Caco-2 (cell line): ENCODE measurements around the gene NKD1. TPM values are rescaled to one million over a fixed set of nuclear protein-coding genes. Genes with fewer than 3 reads are reported as not detected.

ENCODE experiments used
- BruUV-seq: library from RNA; stranded (reverse); fragments of 400-500 nt; replicated peaks from 2 replicates; lab custom pipeline; 2021; lab: Mats Ljungman, UMichigan
- CTCF ChIA-PET: fragments of 300-600 bp; sonication (Branson Sonifier 250); formaldehyde crosslinking; loops from one replicate; lab custom pipeline; 2022; ENCODE audit warnings: antibody characterized with exemption; lab: Charles Lee
- POLR2A ChIA-PET: fragments of 300-600 bp; sonication (Branson Sonifier 250); formaldehyde crosslinking; loops from one replicate; lab custom pipeline; 2022; ENCODE audit warnings: antibody characterized with exemption; lab: Charles Lee
- DNase-seq, 2 experiments: peaks; one replicate each; pipeline versions ENCODE4 v3.0.0 to v3.0.0-alpha.2; 2020 to 2022
- H3K27me3 ChIP-seq: replicated peaks from 2 replicates; pipeline ENCODE4 v1.6.0; 2011; ENCODE audit warnings: low read length; ENCODE audit not compliant: control insufficient read depth, insufficient read depth
- H3K36me3 ChIP-seq: 2 replicates; pipeline ENCODE4 v1.5.1; 2011; ENCODE audit warnings: low read length; ENCODE audit not compliant: control insufficient read depth, insufficient read depth
- H3K4me1 ChIP-seq: fragments of 250-450 bp; sonication (Bioruptor Pico); 2 replicates; pipeline ENCODE4 v1.5.1; 2020; ENCODE audit warnings: mild to moderate bottlenecking
- H3K4me3 ChIP-seq: 2 replicates; pipeline ENCODE4 v1.5.1; 2011; ENCODE audit warnings: low read depth, mild to moderate bottlenecking, control low read depth, low read length
- H3K9me3 ChIP-seq: fragments of 250-450 bp; sonication (Bioruptor Pico); 2 replicates; pipeline ENCODE4 v1.5.1; 2020; ENCODE audit warnings: mild to moderate bottlenecking, moderate library complexity
- H3K27ac Mint-ChIP-seq: one replicate; pipeline ENCODE4 v1.8.0; 2022; ENCODE audit warnings: mixed read lengths; ENCODE audit not compliant: unreplicated experiment
- H3K27me3 Mint-ChIP-seq: one replicate; pipeline ENCODE4 v1.8.0; 2022; ENCODE audit warnings: mixed read lengths; ENCODE audit not compliant: insufficient read depth, unreplicated experiment
- H3K36me3 Mint-ChIP-seq: one replicate; pipeline ENCODE4 v1.8.0; 2022; ENCODE audit warnings: mild to moderate bottlenecking, mixed read lengths; ENCODE audit not compliant: insufficient read depth, unreplicated experiment
- H3K4me1 Mint-ChIP-seq: one replicate; pipeline ENCODE4 v1.8.0; 2022; ENCODE audit warnings: low read depth, mixed read lengths; ENCODE audit not compliant: unreplicated experiment
- H3K4me3 Mint-ChIP-seq: one replicate; pipeline ENCODE4 v1.8.0; 2022; ENCODE audit warnings: mild to moderate bottlenecking, moderate library complexity, mixed read lengths; ENCODE audit not compliant: unreplicated experiment
- H3K9me3 Mint-ChIP-seq: one replicate; pipeline ENCODE4 v1.8.0; 2022; ENCODE audit warnings: mixed read lengths; ENCODE audit not compliant: unreplicated experiment
- intact Hi-C: fragments of 100-400 bp; cut with micrococcal nuclease; formaldehyde crosslinking; loops from one replicate; pipeline ENCODE4 v1.10.0; 2022; ENCODE audit not compliant: unreplicated experiment
- total RNA-seq: library from RNA; stranded (reverse); gene quantifications from 2 replicates; pipeline ENCODE4 v1.2.3, GENCODE V29; 2022
- TF ChIP-seq, protein P1 (sequence below), 2 experiments: fragments of 200-600 bp in 1 of 2; IDR thresholded peaks; 1 replicate in 1 of 2; 2 replicates in 1 of 2; pipeline versions ENCODE4 v1.5.1 to v1.8.0; 2011 to 2022; ENCODE audit warnings: antibody characterized with exemption in 1 of 2, control low read depth in 1 of 2, inconsistent platforms in 1 of 2, low read depth in 1 of 2, low read length in 1 of 2, mild to moderate bottlenecking in 1 of 2, moderate library complexity in 1 of 2; ENCODE audit not compliant: insufficient read depth in 1 of 2, severe bottlenecking in 1 of 2, unreplicated experiment in 1 of 2

NKD1 gene
- total RNA-seq, 1 experiment from 2014 or later: 54.9 TPM

GRCh38 chr16:50642349-50642748, 94.2 kb downstream of the NKD1 start:
- intact Hi-C loops: no loop called here
- Histone ChIP-seq H3K36me3 (no peaks in the 10 kb centered on the region), H3K27me3 (no peaks in the 10 kb centered on the region), H3K4me3 (no peak overlapping the region), H3K9me3 (no peaks in the 10 kb centered on the region), H3K4me1 (no peaks in the 10 kb centered on the region)
- Mint-ChIP-seq H3K36me3 (peaks cover 24% of the 10 kb centered on the region), H3K27ac (no peak overlapping the region), H3K4me3 (no peak overlapping the region), H3K9me3 (no peaks in the 10 kb centered on the region), H3K4me1 (no peaks in the 10 kb centered on the region), H3K27me3 (no peaks in the 10 kb centered on the region)
- DNase-seq: no peak
- ChIA-PET POLR2A (no interaction called here), CTCF (interaction anchor here (1.0 to 1.9 kb wide), 4 partner anchors 23 to 270 kb away, joined by 3 to 5 read pairs (median 4); partner anchors contain the start of gene NKD1)
- TF ChIP-seq, protein P1, sequence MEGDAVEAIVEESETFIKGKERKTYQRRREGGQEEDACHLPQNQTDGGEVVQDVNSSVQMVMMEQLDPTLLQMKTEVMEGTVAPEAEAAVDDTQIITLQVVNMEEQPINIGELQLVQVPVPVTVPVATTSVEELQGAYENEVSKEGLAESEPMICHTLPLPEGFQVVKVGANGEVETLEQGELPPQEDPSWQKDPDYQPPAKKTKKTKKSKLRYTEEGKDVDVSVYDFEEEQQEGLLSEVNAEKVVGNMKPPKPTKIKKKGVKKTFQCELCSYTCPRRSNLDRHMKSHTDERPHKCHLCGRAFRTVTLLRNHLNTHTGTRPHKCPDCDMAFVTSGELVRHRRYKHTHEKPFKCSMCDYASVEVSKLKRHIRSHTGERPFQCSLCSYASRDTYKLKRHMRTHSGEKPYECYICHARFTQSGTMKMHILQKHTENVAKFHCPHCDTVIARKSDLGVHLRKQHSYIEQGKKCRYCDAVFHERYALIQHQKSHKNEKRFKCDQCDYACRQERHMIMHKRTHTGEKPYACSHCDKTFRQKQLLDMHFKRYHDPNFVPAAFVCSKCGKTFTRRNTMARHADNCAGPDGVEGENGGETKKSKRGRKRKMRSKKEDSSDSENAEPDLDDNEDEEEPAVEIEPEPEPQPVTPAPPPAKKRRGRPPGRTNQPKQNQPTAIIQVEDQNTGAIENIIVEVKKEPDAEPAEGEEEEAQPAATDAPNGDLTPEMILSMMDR (IDR thresholded peaks at IDR 0.05; ENCODE audit: insufficient read depth in 1 of 2, low read depth in 1 of 2, low read length in 1 of 2, severe bottlenecking in 1 of 2, unreplicated experiment in 1 of 2): no peak
- BruUV-seq: no TSS peak

- no peaks in the 10 kb centered on the region for H3K36me3 ChIP-seq
- intact Hi-C loops: no loop called here
- H3K9me3 ChIP-seq: no peaks in the 10 kb centered on the region
- no peaks in the 10 kb centered on the region for H3K9me3 Mint-ChIP-seq
- DNase-seq: no peak
- no peak overlapping the region for H3K4me3 Mint-ChIP-seq
- ChIA-PET CTCF (interaction anchor here (0.8 to 1.9 kb wide), 2 partner anchors 13 to 95 kb away, joined by 5 to 7 read pairs; partner anchors contain the start of gene NKD1), POLR2A (no interaction called here)
- H3K4me3 ChIP-seq: no peak overlapping the region
- no peaks in the 10 kb centered on the region for H3K4me1 Mint-ChIP-seq
- H3K27me3 Mint-ChIP-seq: no peaks in the 10 kb centered on the region
- H3K36me3 Mint-ChIP-seq: peaks cover 24% of the 10 kb centered on the region
- no TSS peak for BruUV-seq
- no peaks in the 10 kb centered on the region for H3K27me3 ChIP-seq
- H3K4me1 ChIP-seq: no peaks in the 10 kb centered on the region
- TF ChIP-seq, protein P1 (IDR thresholded peaks at IDR 0.05; ENCODE audit: insufficient read depth in 1 of 2, low read depth in 1 of 2, low read length in 1 of 2, severe bottlenecking in 1 of 2, unreplicated experiment in 1 of 2): no peak
- H3K27ac Mint-ChIP-seq: no peak overlapping the region
Observed at GRCh38 chr16:50643192-50643591, 95.0 kb downstream of the NKD1 start.

DNA sequence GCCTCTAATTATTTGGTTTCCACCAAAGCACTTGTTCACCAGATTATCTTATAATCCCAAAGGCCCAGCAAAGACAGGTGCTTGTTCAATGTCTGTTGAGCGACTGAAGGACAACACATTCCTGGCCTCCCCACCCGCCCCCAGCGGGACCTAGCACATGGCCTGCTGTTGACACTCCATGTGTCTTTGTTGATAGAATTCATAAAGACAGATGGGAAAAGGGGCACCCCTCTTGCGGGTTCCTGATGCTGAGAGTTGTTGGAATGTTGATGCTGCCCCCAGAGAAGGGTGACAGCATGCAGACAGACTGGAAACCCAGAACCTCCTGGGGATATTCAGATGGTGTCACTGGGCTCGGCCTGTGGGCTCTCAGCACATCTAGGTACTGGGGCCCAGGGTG, 96.0 kb downstream of the NKD1 start:
- TF ChIP-seq, protein P1 (IDR thresholded peaks at IDR 0.05; ENCODE audit: insufficient read depth in 1 of 2, low read depth in 1 of 2, low read length in 1 of 2, severe bottlenecking in 1 of 2, unreplicated experiment in 1 of 2): no peak
- BruUV-seq: no TSS peak
- Histone ChIP-seq H3K4me1 (no peaks in the 10 kb centered on the region), H3K36me3 (no peaks in the 10 kb centered on the region), H3K4me3 (no peak overlapping the region), H3K9me3 (no peaks in the 10 kb centered on the region), H3K27me3 (no peaks in the 10 kb centered on the region)
- no peak for DNase-seq
- H3K36me3 Mint-ChIP-seq: peaks cover 23% of the 10 kb centered on the region
- no peak overlapping the region for H3K27ac Mint-ChIP-seq
- H3K9me3 Mint-ChIP-seq: no peaks in the 10 kb centered on the region
- intact Hi-C loops: loop anchor here (1.0 kb wide), 1 partner anchor 270 kb away; no protein-coding TSS in a partner anchor
- H3K27me3 Mint-ChIP-seq: no peaks in the 10 kb centered on the region
- POLR2A ChIA-PET: no interaction called here
- H3K4me3 Mint-ChIP-seq: no peak overlapping the region
- no peaks in the 10 kb centered on the region for H3K4me1 Mint-ChIP-seq
- CTCF ChIA-PET: interaction anchor here (0.9 to 1.6 kb wide), 8 partner anchors 17 to 317 kb away, joined by 3 to 14 read pairs (median 5); no protein-coding TSS in a partner anchor
